ENCODE results near the gene DLX5.
A peak's percentile ranks its signal among the peaks of the same experiment; 100 is the strongest.

DLX5 gene

DNA sequence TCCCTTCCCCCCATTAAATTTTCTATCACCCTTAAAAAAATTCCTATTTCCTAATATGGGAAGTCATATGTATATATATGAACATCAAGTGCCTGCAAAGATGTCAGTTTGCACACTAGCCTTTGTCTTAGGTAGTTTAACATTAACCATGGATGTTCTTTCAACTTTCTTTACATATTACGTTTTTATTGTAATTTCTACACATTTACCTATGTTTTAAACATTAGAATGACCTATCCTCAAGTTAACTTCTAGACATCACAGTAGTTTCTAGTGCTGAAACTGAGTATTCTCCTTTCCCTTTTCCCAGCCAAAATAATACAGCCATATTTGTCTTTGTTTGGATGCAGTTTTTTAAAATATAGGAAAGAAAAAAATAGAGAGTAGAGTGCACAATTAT, 13.5 kb downstream of the DLX5 start:
- TF ChIP-seq, protein P1, sequence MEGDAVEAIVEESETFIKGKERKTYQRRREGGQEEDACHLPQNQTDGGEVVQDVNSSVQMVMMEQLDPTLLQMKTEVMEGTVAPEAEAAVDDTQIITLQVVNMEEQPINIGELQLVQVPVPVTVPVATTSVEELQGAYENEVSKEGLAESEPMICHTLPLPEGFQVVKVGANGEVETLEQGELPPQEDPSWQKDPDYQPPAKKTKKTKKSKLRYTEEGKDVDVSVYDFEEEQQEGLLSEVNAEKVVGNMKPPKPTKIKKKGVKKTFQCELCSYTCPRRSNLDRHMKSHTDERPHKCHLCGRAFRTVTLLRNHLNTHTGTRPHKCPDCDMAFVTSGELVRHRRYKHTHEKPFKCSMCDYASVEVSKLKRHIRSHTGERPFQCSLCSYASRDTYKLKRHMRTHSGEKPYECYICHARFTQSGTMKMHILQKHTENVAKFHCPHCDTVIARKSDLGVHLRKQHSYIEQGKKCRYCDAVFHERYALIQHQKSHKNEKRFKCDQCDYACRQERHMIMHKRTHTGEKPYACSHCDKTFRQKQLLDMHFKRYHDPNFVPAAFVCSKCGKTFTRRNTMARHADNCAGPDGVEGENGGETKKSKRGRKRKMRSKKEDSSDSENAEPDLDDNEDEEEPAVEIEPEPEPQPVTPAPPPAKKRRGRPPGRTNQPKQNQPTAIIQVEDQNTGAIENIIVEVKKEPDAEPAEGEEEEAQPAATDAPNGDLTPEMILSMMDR (IDR thresholded peaks at IDR 0.05; ENCODE audit: unreplicated experiment in 3 of 3) = no peak
- no peak overlapping the region for H3K27ac Mint-ChIP-seq
- peaks cover 100% of the 10 kb centered on the region for H3K27me3 Mint-ChIP-seq (ENCODE audit: low read depth)
- H3K36me3 Mint-ChIP-seq (ENCODE audit: low read depth) = no peaks in the 10 kb centered on the region
- H3K4me1 Mint-ChIP-seq = no peaks in the 10 kb centered on the region
- H3K4me3 Mint-ChIP-seq = no peak overlapping the region
- peaks cover 3% of the 10 kb centered on the region for H3K9me3 Mint-ChIP-seq

- Mint-ChIP-seq H3K27ac (no peak overlapping the region), H3K9me3 (peaks cover 3% of the 10 kb centered on the region), H3K4me3 (no peak overlapping the region), H3K36me3 (ENCODE audit: low read depth) (no peaks in the 10 kb centered on the region), H3K27me3 (ENCODE audit: low read depth) (peaks cover 100% of the 10 kb centered on the region), H3K4me1 (no peaks in the 10 kb centered on the region)
- TF ChIP-seq, protein P1 (IDR thresholded peaks at IDR 0.05; ENCODE audit: unreplicated experiment in 3 of 3) = no peak
Observed at GRCh38 chr7:97009753-97010732, 14.6 kb downstream of the DLX5 start.

- Mint-ChIP-seq H3K27me3 (ENCODE audit: low read depth) (peaks cover 100% of the 10 kb centered on the region), H3K4me1 (no peaks in the 10 kb centered on the region), H3K27ac (no peak overlapping the region), H3K36me3 (ENCODE audit: low read depth) (no peaks in the 10 kb centered on the region), H3K9me3 (peaks cover 3% of the 10 kb centered on the region), H3K4me3 (no peak overlapping the region)
- TF ChIP-seq, protein P1 (IDR thresholded peaks at IDR 0.05; ENCODE audit: unreplicated experiment in 3 of 3) = no peak
Observed at GRCh38 chr7:97008275-97008917, 16.2 kb downstream of the DLX5 start.

DNA sequence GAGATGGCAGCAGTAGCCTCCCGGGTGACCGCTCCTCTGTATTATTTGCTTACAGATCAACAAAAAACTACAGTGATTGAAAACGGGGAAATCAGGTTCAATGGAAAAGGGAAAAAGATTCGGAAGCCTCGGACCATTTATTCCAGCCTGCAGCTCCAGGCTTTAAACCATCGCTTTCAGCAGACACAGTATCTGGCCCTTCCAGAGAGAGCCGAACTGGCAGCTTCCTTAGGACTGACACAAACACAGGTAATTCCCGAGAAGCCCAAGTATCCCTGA, 17.1 kb downstream of the DLX5 start:
- Mint-ChIP-seq H3K9me3 (no peaks in the 10 kb centered on the region), H3K36me3 (ENCODE audit: low read depth) (no peaks in the 10 kb centered on the region), H3K27me3 (ENCODE audit: low read depth) (peaks cover 100% of the 10 kb centered on the region), H3K27ac (no peak overlapping the region), H3K4me3 (no peak overlapping the region), H3K4me1 (no peaks in the 10 kb centered on the region)
- TF ChIP-seq, protein P1 (IDR thresholded peaks at IDR 0.05; ENCODE audit: unreplicated experiment in 3 of 3) = no peak

GRCh38 chr7:97006816-97007582, 17.6 kb downstream of the DLX5 start:
- TF ChIP-seq, protein P1 (IDR thresholded peaks at IDR 0.05; ENCODE audit: unreplicated experiment in 3 of 3) = no peak
- Mint-ChIP-seq H3K9me3 (no peaks in the 10 kb centered on the region), H3K4me1 (no peaks in the 10 kb centered on the region), H3K36me3 (ENCODE audit: low read depth) (no peaks in the 10 kb centered on the region), H3K27me3 (ENCODE audit: low read depth) (peaks cover 100% of the 10 kb centered on the region), H3K27ac (no peak overlapping the region), H3K4me3 (peak overlapping the region; percentile 82 to 85 (median 83))
